HEK293T (cell line): Measurements from ENCODE around the gene PSTPIP1.

ENCODE experiments used
- CTCF ChIA-PET: fragments of 350-600 bp; formaldehyde crosslinking; extraction: SDS; loops from one replicate; lab custom pipeline; 2021; ENCODE audit warnings: antibody characterized with exemption, inconsistent platforms; lab: Yijun Ruan, JAX
- POLR2A ChIA-PET: fragments of 350-600 bp; formaldehyde crosslinking; extraction: SDS; loops from one replicate; lab custom pipeline; 2020; ENCODE audit warnings: antibody characterized with exemption, inconsistent platforms; lab: Yijun Ruan, JAX
- DNase-seq: peaks from one replicate; pipeline ENCODE4 v3.0.0; 2012; ENCODE audit warnings: mixed read lengths; ENCODE audit errors: extremely low spot score
- ARNT ChIP-seq: fragments of 450-650 bp; IDR thresholded peaks from 2 replicates; pipeline ENCODE4 v1.6.1; 2017; ENCODE audit warnings: mild to moderate bottlenecking
- BHLHE40 ChIP-seq: fragments of 450-650 bp; IDR thresholded peaks from 2 replicates; pipeline ENCODE4 v1.6.1; 2016; ENCODE audit warnings: mild to moderate bottlenecking, moderate library complexity, borderline replicate concordance
- CTBP1 ChIP-seq: fragments of 450-650 bp; IDR thresholded peaks from 2 replicates; pipeline ENCODE4 v1.6.1; 2016; ENCODE audit warnings: borderline replicate concordance
- ELF4 ChIP-seq: fragments of 450-650 bp; IDR thresholded peaks from 2 replicates; pipeline ENCODE4 v1.6.1; 2017; ENCODE audit warnings: antibody characterized with exemption
- FOXA1 ChIP-seq: fragments of 450-650 bp; IDR thresholded peaks from 2 replicates; pipeline ENCODE4 v1.6.1; 2016; ENCODE audit warnings: mild to moderate bottlenecking
- FOXK2 ChIP-seq: fragments of 450-650 bp; IDR thresholded peaks from 2 replicates; pipeline ENCODE4 v1.6.1; 2016; ENCODE audit warnings: mild to moderate bottlenecking
- FOXM1 ChIP-seq: fragments of 450-650 bp; IDR thresholded peaks from 2 replicates; pipeline ENCODE4 v1.6.1; 2017; ENCODE audit warnings: mild to moderate bottlenecking, borderline replicate concordance
- HDGF ChIP-seq: fragments of 450-650 bp; IDR thresholded peaks from 2 replicates; pipeline ENCODE4 v1.6.1; 2017; ENCODE audit warnings: antibody characterized with exemption, borderline replicate concordance
- L3MBTL2 ChIP-seq: fragments of 450-650 bp; conservative IDR thresholded peaks from 2 replicates; pipeline ENCODE4 v1.6.1; 2016; ENCODE audit warnings: mild to moderate bottlenecking
- LEF1 ChIP-seq: fragments of 450-650 bp; IDR thresholded peaks from 2 replicates; pipeline ENCODE4 v1.6.1; 2017; ENCODE audit warnings: mild to moderate bottlenecking, borderline replicate concordance
- NFRKB ChIP-seq: fragments of 450-650 bp; IDR thresholded peaks from 2 replicates; pipeline ENCODE4 v1.6.1; 2016; ENCODE audit warnings: mild to moderate bottlenecking, moderate library complexity
- PKNOX1 ChIP-seq: fragments of 450-650 bp; IDR thresholded peaks from 2 replicates; pipeline ENCODE4 v1.6.1; 2016
- SP1 ChIP-seq: fragments of 450-650 bp; IDR thresholded peaks from 2 replicates; pipeline ENCODE4 v1.6.1; 2017
- SUZ12 ChIP-seq: fragments of 450-650 bp; IDR thresholded peaks from 2 replicates; pipeline ENCODE4 v1.6.1; 2016; ENCODE audit warnings: mild to moderate bottlenecking
- TARDBP ChIP-seq: fragments of 450-650 bp; IDR thresholded peaks from 2 replicates; pipeline ENCODE4 v1.6.1; 2016
- ZNF384 ChIP-seq: fragments of 450-650 bp; IDR thresholded peaks from 2 replicates; pipeline ENCODE4 v1.6.1; 2016

The PSTPIP1 gene

GRCh38 chr15:76994971-76995945 is at the start of gene PSTPIP1:
Gene PSTPIP1 (plus strand): TSS chr15:76995126. CDS start chr15:76995574, 448 bp downstream.
- ChIA-PET POLR2A (no interaction called here), CTCF (interaction anchor here (1.0 to 1.1 kb wide), 2 partner anchors 21 to 548 kb away, joined by 3 read pairs; no protein-coding TSS in a partner anchor)
- TF ChIP-seq ZNF384 (no peak), PKNOX1 (no peak), FOXA1 (no peak), SUZ12 (no peak), HDGF (no peak), BHLHE40 (no peak)
- no peak for DNase-seq

DNA sequence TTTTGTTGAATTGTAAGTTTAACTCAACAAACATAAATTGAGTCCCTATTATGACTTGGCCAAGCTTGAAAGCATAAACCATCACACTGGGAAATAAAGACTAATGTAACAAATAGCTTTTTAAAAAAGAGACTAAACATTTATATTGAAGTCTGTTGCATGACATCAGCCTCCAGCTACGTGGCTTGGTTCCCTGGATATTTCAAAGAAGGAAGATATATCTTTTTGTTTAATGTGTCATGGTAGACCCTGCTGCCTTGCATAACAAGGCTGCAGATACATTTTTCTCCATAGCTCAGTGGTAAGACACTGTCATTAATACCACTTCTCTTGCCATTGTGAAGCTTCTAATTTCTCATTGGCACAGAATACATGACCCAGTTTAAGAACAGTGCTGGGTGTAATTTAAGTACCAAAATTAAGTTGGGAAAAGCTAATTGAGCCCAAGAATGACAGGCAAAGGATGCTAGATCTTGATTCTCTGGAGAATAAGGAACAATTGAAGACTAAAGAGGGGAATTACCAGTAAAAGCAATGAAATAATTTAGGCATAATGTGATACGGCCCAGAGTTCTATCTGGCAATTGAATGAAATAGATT is 49.3 kb upstream of the PSTPIP1 start:
- no peak for DNase-seq
- ChIA-PET POLR2A (interaction anchor here (1.2 kb wide), 1 partner anchor 14 kb away, joined by 5 read pairs; the partner anchor contains the start of gene RCN2), CTCF (interaction anchor here (0.5 to 0.8 kb wide), 3 partner anchors 28 to 706 kb away, joined by 3 to 4 read pairs (median 3); no protein-coding TSS in a partner anchor)
- TF ChIP-seq ELF4 (no peak), LEF1 (no peak), ZNF384 (no peak), FOXM1 (no peak), L3MBTL2 (no peak), BHLHE40 (no peak), SUZ12 (no peak), NFRKB (no peak), FOXK2 (no peak), TARDBP (no peak), SP1 (no peak), HDGF (no peak), FOXA1 (no peak), PKNOX1 (no peak), CTBP1 (no peak)

DNA sequence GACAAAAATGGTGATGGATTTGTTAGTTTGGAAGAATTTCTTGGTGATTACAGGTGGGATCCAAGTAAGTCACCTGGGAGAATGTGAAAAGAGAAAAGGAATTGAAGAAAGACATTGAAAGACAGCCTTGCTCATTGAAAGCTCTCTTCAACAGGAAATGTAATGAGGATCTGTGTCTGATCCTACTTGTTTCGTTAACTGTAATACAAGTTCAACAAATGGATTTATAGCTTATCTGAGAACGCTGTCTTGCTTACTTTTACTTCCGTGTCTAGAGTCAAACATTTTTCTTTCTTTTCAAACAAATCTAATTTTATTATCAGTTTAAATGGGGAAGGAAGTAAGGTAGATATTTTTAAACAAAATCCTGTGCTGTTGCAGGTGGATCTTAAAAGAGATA is 47.5 kb upstream of the PSTPIP1 start:
- no peak for DNase-seq
- TF ChIP-seq ZNF384, result no peak
- no peak for TF ChIP-seq FOXK2
- no peak for TF ChIP-seq ELF4
- no peak for TF ChIP-seq FOXM1
- TF ChIP-seq BHLHE40, result no peak
- no peak for TF ChIP-seq TARDBP
- no peak for TF ChIP-seq ARNT
- no peak for TF ChIP-seq SUZ12
- no peak for TF ChIP-seq FOXA1
- no peak for TF ChIP-seq L3MBTL2
- no peak for TF ChIP-seq HDGF
- no peak for TF ChIP-seq CTBP1
- no peak for TF ChIP-seq NFRKB
- no peak for TF ChIP-seq SP1
- CTCF ChIA-PET, result no interaction called here
- POLR2A ChIA-PET, result interaction anchor here (3.7 kb wide), 1 partner anchor 16 kb away, joined by 15 read pairs; the partner anchor contains the start of gene RCN2

DNA sequence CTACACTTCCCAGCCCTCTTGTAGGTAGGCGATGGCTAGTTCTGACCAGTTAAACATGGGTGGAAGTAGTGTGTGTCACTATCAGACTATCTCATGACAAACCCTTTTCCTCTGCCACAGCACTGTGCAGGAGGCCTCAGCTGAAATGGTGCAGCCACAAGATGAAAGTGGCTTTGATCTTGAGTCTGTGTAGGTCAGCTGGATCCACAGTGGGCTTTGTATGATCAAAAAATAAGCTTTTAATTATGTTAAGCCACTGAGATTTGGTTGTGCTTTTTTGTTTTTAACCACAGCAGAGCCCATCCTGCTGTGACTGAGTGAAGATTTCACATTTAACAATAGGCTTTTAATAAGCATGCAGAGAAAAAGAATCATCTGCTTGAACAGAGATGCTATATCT is 43.7 kb upstream of the PSTPIP1 start:
- no peak for DNase-seq
- no peak for TF ChIP-seq ELF4
- TF ChIP-seq LEF1, result no peak
- no peak for TF ChIP-seq PKNOX1
- TF ChIP-seq NFRKB, result no peak
- TF ChIP-seq CTBP1, result no peak
- TF ChIP-seq BHLHE40, result no peak
- no peak for TF ChIP-seq HDGF
- TF ChIP-seq FOXA1, result no peak
- no peak for TF ChIP-seq FOXM1
- no peak for TF ChIP-seq FOXK2
- TF ChIP-seq SP1, result no peak
- no peak for TF ChIP-seq TARDBP
- TF ChIP-seq ZNF384, result no peak
- TF ChIP-seq L3MBTL2, result no peak
- no peak for TF ChIP-seq SUZ12
- no peak for TF ChIP-seq ARNT
- ChIA-PET CTCF (interaction anchor here (0.5 to 0.9 kb wide), 2 partner anchors 11 to 12 kb away, joined by 3 read pairs; no protein-coding TSS in a partner anchor), POLR2A (interaction anchor here (0.9 to 1.3 kb wide), 2 partner anchors 20 to 120 kb away, joined by 3 to 4 read pairs; partner anchors contain the start of genes RCN2 and TSPAN3)

GRCh38 chr15:76953913-76954312 is 41.0 kb upstream of the PSTPIP1 start:
- TF ChIP-seq BHLHE40, result no peak
- no peak for TF ChIP-seq HDGF
- no peak for TF ChIP-seq ELF4
- TF ChIP-seq ZNF384, result peak; percentile 57; the same call in 1 of the 2 replicates
- TF ChIP-seq ARNT, result no peak
- ChIA-PET CTCF (interaction anchor here (0.6 to 0.7 kb wide), 3 partner anchors 13 to 668 kb away, joined by 3 read pairs; no protein-coding TSS in a partner anchor), POLR2A (interaction anchor here (2.3 kb wide), 1 partner anchor 23 kb away, joined by 16 read pairs; the partner anchor contains the start of gene RCN2)
- no peak for DNase-seq
